ENCODE measurements around the gene ADAMTS12.

- TF ChIP-seq CTCF (conservative IDR thresholded peaks at IDR 0.05; ENCODE audit: low read length) (no peak), EZH2phosphoT487 (IDR thresholded peaks at IDR 0.05; ENCODE audit: borderline replicate concordance, low read depth, low read length) (no peak)
Observed at GRCh38 chr5:33789567-33789957, 102.2 kb downstream of the ADAMTS12 start.

Measured in OCI-LY7 (cell line).